Measurements from ENCODE around the gene LEMD2. TPM values are rescaled to one million over a fixed set of nuclear protein-coding genes. Genes with fewer than 3 reads are reported as not detected.
"Not testable (repeated sequence)": the region's sequence is repeated elsewhere in the genome, so short reads cannot be mapped to it uniquely, and the experiment has no call there.

Gene LEMD2
- total and polyA plus RNA-seq, 2 of the 4 experiments (the other 2 are of a cell fraction), result 26.5 to 43.6 TPM

- no peak overlapping the region; the same call in 1 of the 2 replicates for H2AK5ac ChIP-seq (ENCODE audit: low read depth, low read length)
- in situ Hi-C loops (cut with MboI; ENCODE audit: low sequenced_read_pairs), result no loop called here
- H3K56ac ChIP-seq (ENCODE audit: extremely low read depth, insufficient read depth, low read length), result no peak overlapping the region
- H3K4me3 ChIP-seq (ENCODE audit: insufficient read depth, low read depth, low read length), result no peak overlapping the region
- no peaks in the 10 kb centered on the region for H3K36me3 ChIP-seq (ENCODE audit: control insufficient read depth, insufficient read depth, low read length)
- no peak overlapping the region for H3K27ac ChIP-seq (ENCODE audit: insufficient read depth, low read length)
- H3K4ac ChIP-seq (ENCODE audit: low read depth, low read length), result no peak overlapping the region
- no peaks in the 10 kb centered on the region for H3K9me3 ChIP-seq (ENCODE audit: control insufficient read depth, insufficient read depth, low read length)
- 0 out of 4 replicates have a peak, but pooled peaks cover 0 to 6% of the 10 kb centered on the region in 2 experiments for H3K79me1 ChIP-seq (ENCODE audit: low read depth in 1 of 2, low read length in 2 of 2)
- no peak overlapping the region for H2BK15ac ChIP-seq (ENCODE audit: low read depth, low read length)
- no peaks in the 10 kb centered on the region for H4K20me1 ChIP-seq (ENCODE audit: insufficient read depth, low read length)
- no peak overlapping the region for H3K23ac ChIP-seq (ENCODE audit: low read depth, low read length)
- no peak overlapping the region for H3K18ac ChIP-seq (ENCODE audit: low read depth, low read length)
- no peak overlapping the region for H4K5ac ChIP-seq (ENCODE audit: low read depth, low read length)
- H2BK20ac ChIP-seq (ENCODE audit: low read depth, low read length), result no peak overlapping the region
- intact Hi-C loops (cut with micrococcal nuclease), result no loop called here
- no TSS peak for BruUV-seq (replicated peaks)
- peaks cover 10% of the 10 kb centered on the region for H3K4me1 ChIP-seq (ENCODE audit: control insufficient read depth, insufficient read depth, low read length)
- no peak overlapping the region for H4K91ac ChIP-seq (ENCODE audit: insufficient read depth, low read depth, low read length)
- peaks cover 9% of the 10 kb centered on the region for H3K9me1 ChIP-seq (ENCODE audit: insufficient read depth, low read length)
- no peak for TF ChIP-seq CEBPB (IDR thresholded peaks at IDR 0.05; ENCODE audit: low read depth, low read length)
- no peak for TF ChIP-seq CTCF (conservative IDR thresholded peaks at IDR 0.05; ENCODE audit: low read depth, low read length)
- ATAC-seq (ENCODE audit: low read depth), result no peak
- no peak for DNase-seq
- CTCF ChIA-PET, result no interaction called here
- H2BK120ac ChIP-seq (ENCODE audit: low read depth, low read length), result no peak overlapping the region
- dilution Hi-C loops (cut with HindIII; ENCODE audit: low sequenced_read_pairs, unreplicated experiment), result no loop called here
- H2BK5ac ChIP-seq (ENCODE audit: low read depth, low read length, poor library complexity, severe bottlenecking), result no peak overlapping the region
- H2AK9ac ChIP-seq (replicated peaks; ENCODE audit: low read depth, low read length, poor library complexity), result no peak overlapping the region
- H2AFZ ChIP-seq (replicated peaks; ENCODE audit: low read length, poor library complexity), result no peak overlapping the region
- peaks cover 21% of the 10 kb centered on the region for H3K27me3 ChIP-seq (ENCODE audit: control insufficient read depth, insufficient read depth, low read length)
- POLR2A ChIA-PET (ENCODE audit: unreplicated experiment), result no interaction called here
- H4K8ac ChIP-seq (ENCODE audit: low read depth in 2 of 2, low read length in 2 of 2), result no peak overlapping the region
- WGBS, 2 experiments (ENCODE audit: extremely low coverage in 2 of 2, insufficient read length in 1 of 2), result 84% methylated on average over 2 of the region's 6 CpGs; no CpG with 5 or more reads in 1 of the 2 experiments
- no peak overlapping the region for H3K14ac ChIP-seq (replicated peaks; ENCODE audit: low read depth, low read length)
- no peak overlapping the region for H3K4me2 ChIP-seq (ENCODE audit: low read depth, low read length)
- no peak overlapping the region for H3K9ac ChIP-seq (ENCODE audit: low read depth, low read length)
Measured at GRCh38 chr6:33833599-33833998, 44.7 kb upstream of the LEMD2 start.

GRCh38 chr6:33832831-33833230, 43.9 kb upstream of the LEMD2 start:
- H2BK120ac ChIP-seq (ENCODE audit: low read depth, low read length); CTCF ChIA-PET; ATAC-seq (ENCODE audit: low read depth): not testable (repeated sequence)

More at GRCh38 chr6:33832831-33833230, 43.9 kb upstream of the LEMD2 start:
- H3K9ac ChIP-seq (ENCODE audit: low read depth, low read length); BruUV-seq (replicated peaks); H2BK15ac ChIP-seq (ENCODE audit: low read depth, low read length); H3K9me3 ChIP-seq (ENCODE audit: control insufficient read depth, insufficient read depth, low read length); H2AFZ ChIP-seq (replicated peaks; ENCODE audit: low read length, poor library complexity); H3K4me1 ChIP-seq (ENCODE audit: control insufficient read depth, insufficient read depth, low read length); H3K23ac ChIP-seq (ENCODE audit: low read depth, low read length); DNase-seq; H3K27ac ChIP-seq (ENCODE audit: insufficient read depth, low read length); H3K4me2 ChIP-seq (ENCODE audit: low read depth, low read length); H3K36me3 ChIP-seq (ENCODE audit: control insufficient read depth, insufficient read depth, low read length); H2BK5ac ChIP-seq (ENCODE audit: low read depth, low read length, poor library complexity, severe bottlenecking); POLR2A ChIA-PET (ENCODE audit: unreplicated experiment); H3K9me1 ChIP-seq (ENCODE audit: insufficient read depth, low read length); H3K79me1 ChIP-seq (ENCODE audit: low read depth in 1 of 2, low read length in 2 of 2); H2AK5ac ChIP-seq (ENCODE audit: low read depth, low read length); H4K5ac ChIP-seq (ENCODE audit: low read depth, low read length); H3K4ac ChIP-seq (ENCODE audit: low read depth, low read length); H4K8ac ChIP-seq (ENCODE audit: low read depth in 2 of 2, low read length in 2 of 2); H3K14ac ChIP-seq (replicated peaks; ENCODE audit: low read depth, low read length); H3K56ac ChIP-seq (ENCODE audit: extremely low read depth, insufficient read depth, low read length); H2AK9ac ChIP-seq (replicated peaks; ENCODE audit: low read depth, low read length, poor library complexity); H4K91ac ChIP-seq (ENCODE audit: insufficient read depth, low read depth, low read length); in situ Hi-C loops (cut with MboI; ENCODE audit: low sequenced_read_pairs); intact Hi-C loops (cut with micrococcal nuclease); H3K4me3 ChIP-seq (ENCODE audit: insufficient read depth, low read depth, low read length); H2BK20ac ChIP-seq (ENCODE audit: low read depth, low read length); dilution Hi-C loops (cut with HindIII; ENCODE audit: low sequenced_read_pairs, unreplicated experiment); H4K20me1 ChIP-seq (ENCODE audit: insufficient read depth, low read length); H3K18ac ChIP-seq (ENCODE audit: low read depth, low read length): not testable (repeated sequence)
- no CpG with 5 or more reads among the region's 32 CpGs for WGBS, 2 experiments (ENCODE audit: extremely low coverage in 2 of 2, insufficient read length in 1 of 2)
- peaks cover 28% of the 10 kb centered on the region for H3K27me3 ChIP-seq (ENCODE audit: control insufficient read depth, insufficient read depth, low read length)
